ENCODE results near the gene P2RY12. TPM values are rescaled to one million over a fixed set of nuclear protein-coding genes. Genes with fewer than 3 reads are reported as not detected.

Gene P2RY12
- total and polyA plus RNA-seq, 2 of the 8 experiments (the other 6 are each of a cell fraction or from before 2014, with no cell fraction given): not detected

DNA sequence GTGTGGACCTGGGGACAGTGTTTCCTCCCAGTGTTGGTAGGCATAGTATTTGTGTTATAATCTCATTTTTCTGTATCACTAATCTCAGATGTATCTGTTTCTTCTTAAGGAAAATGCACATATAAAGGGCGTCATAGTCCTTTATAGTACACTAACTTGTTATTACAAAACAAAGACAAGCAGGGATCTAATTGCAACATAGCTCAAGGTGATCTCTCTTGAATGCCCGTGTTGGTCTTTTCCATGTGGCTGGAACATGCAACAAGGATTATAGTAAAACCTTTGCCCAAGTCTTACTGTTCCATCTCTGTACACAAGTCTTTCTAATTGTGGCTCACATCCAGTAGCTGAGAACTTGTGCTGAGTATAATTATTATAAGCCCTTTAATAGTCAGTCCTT, 64.4 kb downstream of the P2RY12 start:
- Histone ChIP-seq H2BK12ac (ENCODE audit: low read depth, low read length) (no peak overlapping the region), H3K79me2 (ENCODE audit: control insufficient read depth in 1 of 2, insufficient read depth in 2 of 2, low read length in 2 of 2) (no peaks in the 10 kb centered on the region)
- CTCF ChIA-PET (ENCODE audit: partially characterized antibody): interaction anchor here (1.0 to 1.3 kb wide), 5 partner anchors 11 to 106 kb away, joined by 3 to 5 read pairs (median 3); no protein-coding TSS in a partner anchor

More for the DNA sequence above, 64.4 kb downstream of the P2RY12 start:
- Histone ChIP-seq H4K20me1 (replicated peaks in 1 of 2; ENCODE audit: control insufficient read depth in 1 of 2, insufficient read depth in 2 of 2, low read length in 2 of 2) (no peaks in the 10 kb centered on the region), H3K4me2 (ENCODE audit: insufficient read depth in 1 of 2, low read depth in 2 of 2, low read length in 2 of 2) (no peak overlapping the region), H2BK20ac (ENCODE audit: low read length) (no peak overlapping the region), H4K8ac (ENCODE audit: extremely low read depth, insufficient read depth, low read length) (no peak overlapping the region), H4K91ac (replicated peaks; ENCODE audit: insufficient read length, low read length) (no peak overlapping the region), H3K23ac (ENCODE audit: insufficient read length) (no peak overlapping the region), H2BK15ac (ENCODE audit: low read length) (no peak overlapping the region), H3K23me2 (ENCODE audit: low read depth, low read length) (no peaks in the 10 kb centered on the region), H3K9ac (replicated peaks in 1 of 4; ENCODE audit: extremely low read depth in 1 of 4, low read depth in 3 of 4, low read length in 3 of 4) (no peak overlapping the region), H3K9me3 (ENCODE audit: insufficient read depth in 2 of 2, low read depth in 1 of 2, low read length in 1 of 2) (no peaks in the 10 kb centered on the region), H4K5ac (ENCODE audit: insufficient read length, low read depth, low read length) (no peak overlapping the region), H3K36me3 (ENCODE audit: control insufficient read depth in 2 of 4, insufficient read depth in 4 of 4, low read length in 3 of 4) (no peaks in the 10 kb centered on the region), H3K27ac (ENCODE audit: low read depth, low read length) (no peak overlapping the region), H3K4me1 (replicated peaks in 1 of 4; ENCODE audit: control insufficient read depth in 3 of 4, insufficient read depth in 4 of 4, low read length in 3 of 4) (peaks cover 0 to 5% (median 4%) of the 10 kb centered on the region in 4 experiments; a peak in 4 of 7 replicates), H2AFZ (ENCODE audit: low read length) (no peak overlapping the region), H3K4ac (replicated peaks; ENCODE audit: insufficient read length, low read depth, low read length) (no peak overlapping the region), H3K56ac (replicated peaks; ENCODE audit: insufficient read length, low read depth, low read length) (no peak overlapping the region), H3K18ac (ENCODE audit: extremely low read depth, low read length) (no peak overlapping the region), H2BK5ac (ENCODE audit: low read depth, low read length) (no peak overlapping the region), H3K14ac (ENCODE audit: insufficient read length) (no peak overlapping the region), H2AK5ac (ENCODE audit: low read depth, low read length) (no peak overlapping the region), H2BK120ac (replicated peaks; ENCODE audit: low read depth, low read length) (no peak overlapping the region), H3K27me3 (replicated peaks in 1 of 4; ENCODE audit: control insufficient read depth in 3 of 4, extremely low read depth in 1 of 4, insufficient read depth in 3 of 4, low read length in 3 of 4) (no peaks in the 10 kb centered on the region), H3K79me1 (ENCODE audit: low read depth, low read length) (no peaks in the 10 kb centered on the region), H3K4me3 (ENCODE audit: extremely low read depth in 1 of 4, insufficient read depth in 2 of 4, low read depth in 3 of 4, low read length in 4 of 4) (no peak overlapping the region)
- DNase-seq (ENCODE audit: low read depth in 1 of 2, low spot score in 2 of 2) (no peak), FAIRE-seq (no peak)
- POLR2A ChIA-PET (ENCODE audit: partially characterized antibody): no interaction called here
- TF ChIP-seq SP4 (IDR thresholded peaks at IDR 0.05; ENCODE audit: low read length): no peak
- TF ChIP-seq, protein P1, sequence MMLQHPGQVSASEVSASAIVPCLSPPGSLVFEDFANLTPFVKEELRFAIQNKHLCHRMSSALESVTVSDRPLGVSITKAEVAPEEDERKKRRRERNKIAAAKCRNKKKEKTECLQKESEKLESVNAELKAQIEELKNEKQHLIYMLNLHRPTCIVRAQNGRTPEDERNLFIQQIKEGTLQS (IDR thresholded peaks at IDR 0.05; ENCODE audit: insufficient read depth, low read depth, low read length): no peak
- TF ChIP-seq CBX8 (IDR thresholded peaks at IDR 0.05; ENCODE audit: borderline replicate concordance, low read depth, low read length): no peak
- no peak for TF ChIP-seq JUN (IDR thresholded peaks at IDR 0.05; ENCODE audit: low read depth, low read length)
- TF ChIP-seq SAP30 (IDR thresholded peaks at IDR 0.05; ENCODE audit: insufficient read depth, insufficient replicate concordance, low read length): no peak
- TF ChIP-seq CREB1 (IDR thresholded peaks at IDR 0.05): no peak
- TF ChIP-seq BRCA1 (IDR thresholded peaks at IDR 0.05; ENCODE audit: low read depth, low read length): no peak
- WGBS, 2 experiments (ENCODE audit: extremely low coverage in 1 of 2, insufficient coverage in 1 of 2, insufficient read length in 1 of 2, insufficient replicate concordance in 2 of 2, low coverage in 1 of 2, low lambda C conversion rate in 2 of 2, missing lambda C conversion rate in 1 of 2): 91% methylated on average over 2 of the region's 2 CpGs; no CpG with 5 or more reads in 1 of the 2 experiments

All from H1 (cell line).